ENCODE results near the gene ADNP. TPM values are rescaled to one million over a fixed set of nuclear protein-coding genes. Genes with fewer than 3 reads are reported as not detected.
A peak's percentile ranks its signal among the peaks of the same experiment; 100 is the strongest.

ADNP gene
- total RNA-seq, 4 donors from 2014 or later = 29.2 to 47.5 (median 32.8) TPM

DNA sequence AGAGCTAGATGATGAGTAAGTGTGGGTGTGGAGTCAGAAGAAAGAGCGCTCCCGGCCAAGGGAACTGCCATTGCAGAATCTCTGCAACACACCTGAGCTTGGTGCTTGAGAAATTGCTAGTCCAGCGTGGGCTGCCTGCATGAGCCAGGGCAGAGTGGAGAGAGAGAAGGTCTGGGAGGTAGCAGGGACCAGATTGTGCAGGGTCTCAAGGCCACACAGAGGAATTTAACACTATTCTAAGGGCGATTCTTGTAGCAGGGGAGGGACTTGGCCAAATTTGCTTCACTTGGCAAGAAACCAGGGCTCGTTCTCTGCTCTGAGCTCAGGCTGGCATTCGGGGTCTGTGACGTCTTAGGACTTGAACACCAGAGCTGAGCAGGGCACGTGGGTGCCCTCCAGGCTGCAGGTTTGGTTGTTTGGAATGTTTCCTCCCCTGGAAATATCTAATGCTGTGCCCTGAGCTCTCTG is 82.9 kb downstream of the ADNP start:
- no peak for DNase-seq
- WGBS, 2 donors = 26 to 33% methylated on average over 4 to 8 of the region's 8 CpGs

DNA sequence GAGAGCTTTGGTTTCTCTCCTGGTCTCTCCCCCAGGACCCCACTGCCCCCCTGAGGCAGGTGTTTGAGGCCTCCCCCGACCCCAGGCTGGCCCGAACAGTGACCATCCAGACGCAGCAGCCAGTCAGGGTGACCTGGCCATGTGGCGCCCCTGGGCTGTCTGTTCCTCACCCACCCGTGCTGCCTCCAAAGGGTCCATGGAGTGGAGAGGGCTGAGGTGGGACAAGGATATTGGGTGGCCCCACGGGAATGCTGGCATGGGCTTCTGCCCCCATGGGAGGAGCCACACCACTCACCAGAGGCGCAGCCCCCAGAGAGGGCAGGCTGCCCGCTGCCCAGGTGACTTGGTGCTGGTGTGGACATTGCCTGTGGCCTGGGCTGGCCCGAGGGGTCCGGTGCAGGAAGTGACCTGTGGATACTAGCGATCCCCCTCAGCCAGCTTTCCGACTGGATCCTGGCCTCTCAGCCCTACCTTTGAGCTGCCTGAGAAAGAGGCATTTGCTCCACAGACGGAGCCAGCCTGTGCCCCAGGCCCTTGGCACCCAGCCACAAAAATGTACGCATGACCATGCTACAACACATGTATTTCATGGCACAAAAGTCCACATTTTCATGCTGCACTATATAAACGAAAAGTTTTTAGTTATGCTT is 85.5 kb downstream of the ADNP start:
- Histone ChIP-seq H3K4me3 (no peak overlapping the region), H3K9me3 (no peaks in the 10 kb centered on the region), H3K27ac (peak overlapping the region; percentile 61 to 78 (median 76)), H3K36me3 (no peaks in the 10 kb centered on the region), H3K4me1 (peaks cover 26 to 80% (median 48%) of the 10 kb centered on the region in 3 donors), H3K27me3 (no peaks in the 10 kb centered on the region)
- TF ChIP-seq, protein P1, sequence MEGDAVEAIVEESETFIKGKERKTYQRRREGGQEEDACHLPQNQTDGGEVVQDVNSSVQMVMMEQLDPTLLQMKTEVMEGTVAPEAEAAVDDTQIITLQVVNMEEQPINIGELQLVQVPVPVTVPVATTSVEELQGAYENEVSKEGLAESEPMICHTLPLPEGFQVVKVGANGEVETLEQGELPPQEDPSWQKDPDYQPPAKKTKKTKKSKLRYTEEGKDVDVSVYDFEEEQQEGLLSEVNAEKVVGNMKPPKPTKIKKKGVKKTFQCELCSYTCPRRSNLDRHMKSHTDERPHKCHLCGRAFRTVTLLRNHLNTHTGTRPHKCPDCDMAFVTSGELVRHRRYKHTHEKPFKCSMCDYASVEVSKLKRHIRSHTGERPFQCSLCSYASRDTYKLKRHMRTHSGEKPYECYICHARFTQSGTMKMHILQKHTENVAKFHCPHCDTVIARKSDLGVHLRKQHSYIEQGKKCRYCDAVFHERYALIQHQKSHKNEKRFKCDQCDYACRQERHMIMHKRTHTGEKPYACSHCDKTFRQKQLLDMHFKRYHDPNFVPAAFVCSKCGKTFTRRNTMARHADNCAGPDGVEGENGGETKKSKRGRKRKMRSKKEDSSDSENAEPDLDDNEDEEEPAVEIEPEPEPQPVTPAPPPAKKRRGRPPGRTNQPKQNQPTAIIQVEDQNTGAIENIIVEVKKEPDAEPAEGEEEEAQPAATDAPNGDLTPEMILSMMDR (IDR thresholded peaks at IDR 0.05) = no peak
- no peak for TF ChIP-seq POLR2A (IDR thresholded peaks at IDR 0.05)
- DNase-seq = no peak
- 43 to 45% methylated on average over 1 to 5 of the region's 15 CpGs for WGBS, 2 donors
- intact Hi-C loops (cut with DNase I) = no loop called here

More for the DNA sequence above, 82.9 kb downstream of the ADNP start:
- no peaks in the 10 kb centered on the region for H3K36me3 ChIP-seq
- peak overlapping the region; percentile 68 to 84 (median 68) for H3K27ac ChIP-seq
- TF ChIP-seq POLR2A (IDR thresholded peaks at IDR 0.05) = no peak
- TF ChIP-seq, protein P1 (IDR thresholded peaks at IDR 0.05) = no peak
- H3K9me3 ChIP-seq = no peaks in the 10 kb centered on the region
- no peaks in the 10 kb centered on the region for H3K27me3 ChIP-seq
- intact Hi-C loops (cut with DNase I) = no loop called here
- peak overlapping the region in 1 of 4 donors; percentile 48 for H3K4me3 ChIP-seq
- H3K4me1 ChIP-seq = peaks cover 26 to 79% (median 45%) of the 10 kb centered on the region in 3 donors

DNA sequence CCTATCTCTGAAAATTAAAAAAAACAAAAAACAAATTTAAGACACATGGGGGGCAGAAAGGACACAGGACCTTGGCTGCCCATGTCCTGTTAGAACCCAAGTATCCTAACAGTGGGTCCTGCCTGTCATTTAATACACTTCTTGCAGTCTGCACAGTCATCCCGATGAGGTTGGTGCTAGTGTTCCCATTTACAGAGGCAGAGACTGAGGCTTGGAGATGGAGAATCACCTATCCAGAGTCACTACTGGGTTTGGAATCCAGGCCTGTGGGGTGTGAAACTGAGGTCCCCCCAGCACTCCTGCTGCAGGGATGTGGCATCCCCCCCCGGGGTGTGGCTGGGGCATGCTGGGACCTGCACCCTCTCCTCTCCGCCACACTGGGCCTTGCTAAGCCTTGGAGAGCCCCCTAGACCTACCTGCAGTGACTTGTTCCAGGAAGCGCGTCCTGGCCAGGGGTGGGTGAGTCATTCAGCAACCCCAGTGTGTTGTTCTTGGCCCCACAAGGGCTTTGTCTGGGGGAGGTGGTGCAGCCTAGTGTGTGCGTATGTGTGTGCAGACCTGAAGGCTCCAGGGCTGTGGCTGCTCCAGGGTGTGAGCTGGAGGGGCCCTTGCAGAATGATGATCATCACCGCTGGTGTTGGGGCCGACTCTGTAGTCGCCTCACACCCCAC is 86.7 kb downstream of the ADNP start:
- Histone ChIP-seq H3K36me3 (no peaks in the 10 kb centered on the region), H3K9me3 (no peaks in the 10 kb centered on the region), H3K4me3 (no peak overlapping the region), H3K27ac (peak overlapping the region; percentile 61 to 78 (median 76)), H3K27me3 (no peaks in the 10 kb centered on the region), H3K4me1 (peaks cover 26 to 76% (median 45%) of the 10 kb centered on the region in 3 donors)
- no peak for DNase-seq
- intact Hi-C loops (cut with DNase I) = no loop called here
- 41 to 50% methylated on average over 1 of the region's 9 CpGs for WGBS, 2 donors
- peak in 1 of 4 donors; percentile 24 for TF ChIP-seq POLR2A (IDR thresholded peaks at IDR 0.05)
- TF ChIP-seq, protein P1 (IDR thresholded peaks at IDR 0.05) = no peak

DNA sequence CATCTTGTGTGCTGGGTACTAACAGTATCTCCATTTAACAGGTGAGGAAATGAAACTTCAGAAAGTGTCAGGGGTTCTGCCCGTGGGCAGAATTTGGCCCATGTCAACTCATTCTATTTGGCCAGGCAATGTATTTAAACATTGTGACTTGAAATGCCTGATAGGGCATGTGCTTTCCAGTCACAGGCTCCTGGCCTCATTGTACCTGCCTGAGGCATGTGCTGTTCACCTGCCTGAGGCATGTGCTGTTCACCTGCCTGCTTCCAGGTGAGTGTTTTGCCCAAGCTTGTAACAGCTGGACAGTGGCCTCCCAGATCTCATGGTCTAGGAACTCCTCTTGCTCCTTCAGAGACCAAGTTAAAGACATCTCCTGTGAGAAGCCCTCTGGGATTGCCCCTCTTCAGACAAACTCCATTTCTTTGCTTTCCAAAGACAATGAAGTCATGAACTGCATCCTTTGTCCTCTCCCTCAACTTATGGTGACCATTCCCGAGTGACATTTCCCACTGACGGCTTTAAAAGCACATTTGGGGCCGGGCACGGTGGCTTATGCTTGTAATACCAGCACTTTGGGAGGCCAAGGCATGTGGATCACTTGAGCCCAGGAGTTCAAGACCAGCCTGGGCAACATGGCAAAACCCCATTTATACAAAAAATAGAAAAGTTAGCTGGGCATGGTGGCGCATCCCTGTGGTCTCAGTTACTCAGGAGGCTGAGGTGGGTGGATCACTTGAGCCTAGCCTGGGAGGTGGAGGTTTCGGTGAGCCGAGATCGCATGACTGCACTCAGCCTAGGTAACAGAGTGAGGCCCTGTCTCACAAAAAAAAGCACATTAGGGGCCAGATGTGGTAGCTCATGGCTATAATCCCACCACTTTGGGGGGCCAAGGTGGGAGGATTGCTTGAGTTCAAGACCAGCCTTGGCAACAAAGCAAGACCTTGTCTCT is 87.6 kb downstream of the ADNP start:
- Histone ChIP-seq H3K27me3 (no peaks in the 10 kb centered on the region), H3K4me1 (peaks cover 22 to 76% (median 39%) of the 10 kb centered on the region in 3 donors), H3K27ac (peak overlapping the region; percentile 40 to 78 (median 64)), H3K36me3 (no peaks in the 10 kb centered on the region), H3K9me3 (no peaks in the 10 kb centered on the region), H3K4me3 (no peak overlapping the region)
- DNase-seq = no peak
- TF ChIP-seq, protein P1 (IDR thresholded peaks at IDR 0.05) = no peak
- no peak for TF ChIP-seq POLR2A (IDR thresholded peaks at IDR 0.05)
- 72 to 73% methylated on average over 5 to 9 of the region's 9 CpGs for WGBS, 2 donors
- intact Hi-C loops (cut with DNase I) = no loop called here

All from esophagus squamous epithelium (tissue), 5 donors.